ENCODE data around the gene C5orf15.
A peak's percentile ranks its signal among the peaks of the same experiment; 100 is the strongest.
"Not testable (repeated sequence)": the region's sequence is repeated elsewhere in the genome, so short reads cannot be mapped to it uniquely, and the experiment has no call there.

C5orf15 gene

DNA sequence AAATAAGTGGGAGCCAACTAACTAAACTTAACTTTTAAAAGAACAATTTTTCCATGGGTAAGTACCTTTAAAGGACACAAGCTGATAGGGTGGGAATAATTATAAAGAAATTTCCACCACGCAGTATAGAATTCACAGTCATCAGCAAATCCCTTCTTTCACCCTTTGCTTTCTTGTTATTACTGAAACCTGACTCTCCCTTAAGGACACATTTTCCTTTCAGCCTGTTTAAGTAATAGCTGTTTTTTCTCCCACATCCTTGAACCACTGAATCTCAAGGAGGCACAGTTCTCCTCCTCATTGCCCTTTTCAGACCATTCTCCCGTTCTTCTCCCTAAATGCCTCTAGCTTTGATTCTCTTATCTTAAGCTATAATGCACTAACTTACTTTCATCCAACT, 6.3 kb downstream of the C5orf15 start:
- DNase-seq: no peak

DNA sequence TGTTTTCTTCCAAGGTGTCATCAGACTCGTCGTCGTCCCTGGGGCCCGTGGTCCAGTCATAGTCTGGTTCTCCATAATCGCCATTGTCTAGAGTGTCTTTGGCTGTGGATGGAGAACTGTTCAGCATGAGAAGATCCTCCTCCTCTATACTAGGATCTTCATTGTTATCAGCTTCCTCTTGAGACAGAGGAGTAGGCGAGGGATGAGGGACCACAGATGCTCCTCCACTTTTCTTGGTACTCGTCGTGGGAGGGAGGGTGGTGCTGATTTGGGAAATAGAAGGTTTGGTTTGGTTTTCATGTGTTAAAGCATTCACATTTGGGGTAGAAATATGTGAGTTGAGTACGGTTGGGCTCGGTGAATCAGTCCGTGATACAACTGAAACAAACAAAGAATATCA, 8.8 kb downstream of the C5orf15 start:
- no peak for DNase-seq

DNA sequence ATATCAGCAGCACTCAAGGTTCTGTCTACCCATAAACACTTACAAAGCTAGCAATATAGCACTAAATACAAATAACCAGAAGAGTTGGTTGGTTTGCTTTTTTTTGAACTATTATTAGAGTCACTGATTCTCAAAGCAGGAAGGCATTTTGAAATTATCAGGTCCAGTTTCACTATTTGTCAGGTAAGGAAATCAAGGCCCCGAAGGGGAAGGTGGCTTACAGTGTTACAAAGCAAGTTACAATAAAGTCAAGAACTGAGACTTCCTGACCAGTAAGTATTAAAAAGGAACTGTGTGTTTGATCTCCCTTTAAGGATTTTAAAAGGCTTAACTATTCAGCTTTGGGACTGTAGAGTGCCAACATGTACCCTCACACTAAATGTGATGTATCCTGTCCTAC, 10.8 kb downstream of the C5orf15 start:
- no peak for DNase-seq

DNA sequence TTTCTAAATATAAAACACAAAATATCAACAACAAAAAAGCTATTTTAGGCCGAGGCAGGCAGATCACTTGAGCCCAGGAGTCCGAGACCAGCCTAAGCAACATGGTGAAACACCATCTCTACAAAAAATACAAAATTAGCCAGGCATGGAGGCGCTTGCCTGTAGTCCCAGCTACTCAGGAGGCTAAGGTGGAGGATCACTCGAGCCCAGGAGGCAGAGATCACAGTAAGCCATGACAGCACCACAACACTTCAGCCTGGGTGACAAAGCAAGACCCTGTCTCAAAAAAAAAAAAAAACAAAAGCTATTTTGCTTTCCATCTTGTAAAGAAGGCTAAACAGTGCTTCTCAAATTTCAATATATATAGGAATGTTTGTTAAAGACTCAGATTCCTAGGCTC, 11.3 kb downstream of the C5orf15 start:
- DNase-seq: no peak

DNA sequence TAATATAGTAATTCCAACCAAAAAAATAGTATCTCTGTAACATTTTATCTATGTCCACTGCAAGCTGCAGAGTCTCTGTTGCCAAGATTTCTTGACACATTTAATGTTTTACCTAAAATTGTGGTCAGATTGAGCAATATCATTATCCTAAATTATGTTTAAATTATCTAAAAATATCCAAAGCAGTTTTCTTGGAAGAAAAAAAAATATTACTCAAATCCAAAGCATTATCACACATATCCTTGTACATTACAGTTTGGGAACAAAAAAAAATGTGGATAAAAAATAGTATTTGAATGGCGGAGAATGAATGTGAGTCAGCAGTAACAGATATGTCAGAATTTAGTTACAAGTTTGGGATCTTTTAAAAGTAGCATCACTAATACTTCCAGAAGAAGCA, 12.2 kb downstream of the C5orf15 start:
- DNase-seq: not testable (repeated sequence)

DNA sequence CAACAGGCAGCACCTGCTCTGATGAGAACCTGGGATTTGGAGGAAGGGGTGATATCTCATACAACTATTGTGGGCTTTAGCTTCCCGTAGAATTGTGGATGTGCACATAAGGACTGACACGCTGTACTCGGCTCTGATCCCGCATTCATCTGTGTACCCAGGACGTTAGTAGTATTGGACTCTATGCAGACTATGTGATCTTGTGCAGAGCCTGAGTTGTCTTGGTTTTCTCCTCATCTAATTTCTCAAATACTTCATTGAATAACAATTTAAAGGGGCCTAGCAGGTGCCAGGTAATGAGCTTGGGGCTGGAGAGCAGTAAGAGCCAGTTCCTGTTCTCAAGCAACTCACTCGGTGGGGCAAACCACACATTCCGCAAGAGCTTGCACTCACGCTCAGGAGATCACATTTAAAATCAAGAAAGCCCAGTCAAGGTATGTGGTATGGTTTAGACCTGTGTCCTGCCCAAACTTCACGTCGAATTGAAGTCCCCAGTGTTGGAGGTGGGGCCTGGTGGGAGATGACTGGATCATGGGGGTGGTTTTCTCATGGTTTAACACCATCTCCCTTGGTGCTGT, 14.8 kb downstream of the C5orf15 start:
- DNase-seq: no peak

DNA sequence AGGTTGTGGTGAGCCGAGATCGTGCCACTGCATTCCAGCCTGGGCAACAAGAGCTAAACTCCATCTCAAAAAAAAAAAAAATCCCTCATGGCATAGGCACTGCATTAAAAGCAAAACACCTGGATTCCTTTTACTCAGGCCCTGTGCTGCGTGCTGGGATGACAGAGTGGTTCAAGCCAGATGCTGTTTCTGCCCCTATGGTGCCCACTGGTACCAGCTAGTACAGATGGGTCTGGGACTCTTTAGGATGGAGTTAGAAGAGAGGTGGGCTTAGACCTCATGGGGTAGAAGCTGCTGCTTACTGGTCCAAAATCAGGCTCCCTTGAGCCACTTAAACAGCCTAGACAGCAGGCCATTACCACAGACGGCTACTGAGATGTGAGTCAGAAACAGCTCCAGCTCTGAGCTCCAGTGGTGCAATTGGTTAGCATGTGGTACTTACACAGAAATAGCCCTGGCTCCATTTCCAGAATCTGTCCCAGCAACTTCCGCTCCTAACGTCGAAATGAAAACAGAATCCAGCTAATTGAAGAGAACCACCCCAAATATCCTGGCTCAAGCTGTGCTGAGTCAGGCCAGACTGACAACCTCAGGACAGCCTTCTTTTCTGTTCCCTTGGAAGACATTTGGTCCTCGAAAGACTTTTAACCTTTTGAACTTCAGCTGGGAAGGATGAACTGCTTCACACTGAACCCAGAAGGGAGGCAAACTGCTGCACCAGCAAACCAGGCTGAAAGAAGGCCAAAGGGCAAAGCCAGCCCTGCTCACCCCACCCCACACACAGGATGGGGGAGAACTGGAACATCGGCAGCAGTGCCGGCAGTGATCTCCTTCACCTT, 15.5 kb downstream of the C5orf15 start:
- no peak for DNase-seq

DNA sequence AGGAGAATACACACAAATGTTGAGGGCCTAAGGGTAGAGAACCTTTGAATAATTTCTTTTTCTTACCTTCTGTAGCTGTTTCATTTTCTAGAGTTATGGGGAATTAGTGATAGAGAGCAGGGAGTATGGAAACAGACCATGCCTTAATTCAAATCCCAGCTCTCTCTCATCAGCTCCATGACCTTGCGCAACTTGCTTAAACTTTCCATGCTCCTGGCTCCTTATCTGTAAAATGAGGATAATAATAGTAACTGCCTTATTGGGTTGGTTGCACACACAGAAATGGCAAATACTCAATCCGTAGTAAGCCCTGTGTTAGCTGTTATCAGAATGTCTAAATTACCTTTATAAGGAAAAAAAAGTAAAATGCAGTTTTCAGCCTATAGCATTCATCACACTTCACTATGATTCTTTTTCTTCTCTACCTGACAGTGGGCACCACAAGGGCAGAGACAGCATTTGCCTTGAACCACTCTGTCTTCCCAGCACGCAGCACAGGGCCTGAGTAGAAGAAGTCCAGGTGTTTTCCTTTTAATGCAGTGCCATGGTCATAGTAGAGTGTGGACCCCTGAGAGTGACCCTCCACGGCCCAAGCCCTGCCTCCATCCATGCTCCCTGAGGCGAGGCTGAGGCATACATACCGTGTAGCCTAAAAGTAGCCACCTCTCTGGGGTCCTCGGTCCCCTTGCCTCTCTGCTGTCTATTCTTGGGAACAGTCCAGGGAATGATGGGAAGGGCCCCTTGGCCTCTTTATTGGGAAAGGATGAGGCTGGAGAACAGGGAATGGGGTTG, 17.4 kb downstream of the C5orf15 start:
- no peak for DNase-seq

DNA sequence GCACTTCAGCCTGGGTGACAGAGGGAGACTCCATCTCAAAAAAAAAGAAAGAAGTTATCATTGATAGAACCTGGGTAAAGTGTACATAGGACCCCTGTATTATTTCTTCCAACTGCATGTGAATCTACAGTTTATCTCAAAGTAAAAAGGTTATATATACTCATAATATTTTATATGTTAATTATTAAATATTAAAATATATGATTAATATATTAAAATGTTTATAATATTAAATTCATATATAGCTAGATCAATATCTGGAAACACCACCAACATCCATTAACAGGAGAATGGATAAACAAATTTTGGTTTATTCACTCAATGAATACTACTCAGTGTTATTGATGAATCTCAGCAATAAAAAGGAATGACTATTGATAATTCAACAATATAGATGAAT, 19.7 kb downstream of the C5orf15 start:
- DNase-seq: no peak

DNA sequence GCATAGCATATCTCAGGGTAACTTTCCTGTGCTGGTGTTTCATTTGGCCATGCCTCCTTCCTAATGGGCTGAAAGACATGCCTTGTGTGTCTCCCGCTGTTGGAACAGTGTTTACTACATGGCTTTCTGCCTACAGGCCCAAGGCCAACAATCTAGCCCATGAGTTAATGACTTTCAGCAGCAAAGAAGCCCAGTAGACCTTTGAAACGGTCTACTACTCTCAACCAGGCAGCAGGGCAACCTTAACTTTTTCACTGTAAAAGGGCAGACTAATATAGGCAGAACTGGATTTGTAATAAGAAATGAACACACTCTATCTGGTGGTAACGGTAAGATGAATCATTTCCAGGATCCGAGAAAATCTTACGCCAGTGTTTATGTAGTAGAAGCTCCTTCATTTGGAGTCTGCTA, 21.0 kb downstream of the C5orf15 start:
- no peak for DNase-seq

DNA sequence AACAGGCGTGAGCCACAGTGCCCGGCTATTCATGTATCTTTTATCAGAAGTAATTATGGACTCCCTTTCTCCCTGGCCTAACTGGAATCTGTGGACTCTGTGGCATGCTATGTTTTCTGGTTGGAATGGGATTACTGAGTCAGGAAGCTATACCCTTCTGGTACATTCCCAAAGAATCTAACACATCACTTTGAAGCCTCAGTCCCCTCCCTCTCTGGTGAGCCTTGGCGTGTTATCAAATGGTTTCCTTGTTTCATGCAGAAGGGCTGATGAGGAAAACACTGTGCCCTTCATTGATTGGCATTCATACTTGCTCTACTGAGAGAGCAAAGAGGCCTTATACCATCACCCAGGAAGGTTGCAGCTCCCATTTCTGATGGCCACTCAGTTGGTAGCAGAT, 22.9 kb downstream of the C5orf15 start:
- no peak for DNase-seq

DNA sequence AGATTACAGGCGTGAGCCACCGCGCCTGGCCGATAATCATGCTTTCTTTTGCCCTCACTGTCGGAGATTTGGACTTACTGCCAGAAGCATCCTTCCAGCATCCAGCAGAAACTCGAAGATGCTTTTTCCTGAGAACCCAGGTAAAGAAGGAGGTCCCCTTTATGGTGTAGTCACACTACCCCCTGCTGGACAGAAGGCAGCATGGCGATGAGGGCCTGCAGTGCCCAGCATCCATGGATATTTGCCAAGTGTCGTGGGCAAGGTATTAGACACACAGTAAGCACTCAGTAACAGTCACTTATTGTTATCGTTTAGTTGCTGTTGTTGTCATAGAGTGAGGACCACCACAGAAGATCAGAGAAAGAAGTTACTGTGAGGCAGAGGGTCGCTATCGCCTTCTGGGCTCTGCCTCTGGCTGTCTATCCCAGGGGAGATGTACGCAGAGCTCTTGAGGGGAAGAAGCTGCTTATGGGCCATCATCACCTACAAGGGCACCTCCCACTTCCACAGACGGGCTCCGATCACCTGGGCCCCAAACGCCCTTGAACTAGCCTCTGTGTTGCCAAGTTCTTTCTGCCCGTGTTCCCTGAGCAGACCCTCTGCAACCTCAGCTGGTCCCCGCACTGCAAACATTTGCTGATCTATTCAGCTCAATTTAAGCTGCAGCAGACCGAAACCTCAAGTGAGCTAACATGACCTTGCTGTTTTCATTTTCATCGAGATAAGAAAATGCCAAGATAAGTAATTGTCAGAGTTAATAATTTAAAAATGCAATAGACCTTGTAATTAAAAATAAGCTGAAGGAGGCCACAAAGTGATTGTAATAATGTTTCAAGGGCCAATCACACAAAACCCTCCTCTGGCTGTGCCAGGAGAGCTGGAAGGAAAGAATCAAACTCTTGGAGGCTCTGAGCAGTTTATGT, 23.9 kb downstream of the C5orf15 start:
- peak; percentile 31 for DNase-seq

DNA sequence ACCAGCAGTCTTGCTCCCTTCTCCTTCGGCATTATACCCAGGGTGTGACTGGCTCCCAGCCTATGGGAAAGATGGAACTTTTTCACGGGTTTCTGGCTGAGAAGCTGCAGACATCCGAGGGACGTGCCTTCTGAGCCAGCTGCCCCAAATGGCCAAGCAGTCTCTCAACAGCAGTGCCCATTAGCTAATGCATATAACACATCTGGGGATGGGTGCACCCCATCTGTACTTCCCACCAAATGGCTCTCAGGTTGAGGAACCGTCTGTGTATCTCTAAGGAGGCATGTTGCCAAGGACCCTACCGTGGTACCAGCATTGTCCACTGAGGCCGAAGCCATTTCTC, 25.0 kb downstream of the C5orf15 start:
- DNase-seq: no peak

DNA sequence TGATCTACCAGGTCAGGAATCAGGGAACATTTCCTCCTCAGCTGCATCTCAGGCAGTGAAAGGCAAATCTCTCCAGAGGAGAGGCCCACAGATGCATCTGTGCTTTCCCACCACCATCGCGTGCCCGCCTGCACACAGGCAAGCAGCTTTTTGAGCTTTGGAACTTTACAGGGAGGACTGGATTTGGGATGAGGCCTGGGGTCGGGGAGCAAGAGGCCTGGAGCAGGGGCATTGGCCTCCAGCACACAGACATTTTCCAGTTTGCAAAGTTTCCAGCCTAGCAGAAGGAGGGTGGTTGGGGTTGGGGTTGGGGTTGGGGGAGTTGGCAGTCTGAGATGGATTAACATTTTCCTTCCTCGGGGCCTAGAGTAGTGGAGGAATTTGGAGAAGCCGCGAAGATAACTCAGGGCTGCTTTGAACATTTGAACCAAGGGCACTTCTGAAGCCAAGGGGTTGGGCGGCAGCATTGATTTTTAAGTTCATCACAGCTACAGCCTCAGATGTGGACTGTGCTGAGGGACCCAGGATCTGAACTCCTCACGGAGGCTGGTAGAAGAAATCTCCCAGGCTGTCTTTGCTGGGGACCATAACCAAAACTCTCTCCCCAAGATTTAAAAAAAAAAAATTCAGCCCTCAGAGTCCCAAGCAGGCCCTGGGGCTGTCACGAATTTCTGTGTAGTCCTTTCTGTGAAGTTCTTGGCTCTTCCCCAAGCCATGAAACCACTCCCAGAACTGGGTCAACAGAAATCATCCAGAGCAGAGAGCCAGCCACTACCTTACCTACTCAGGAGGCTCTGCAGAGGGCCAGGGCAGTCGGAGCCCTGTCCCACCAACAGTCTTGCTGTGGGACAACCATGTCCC, 25.6 kb downstream of the C5orf15 start:
- DNase-seq: no peak

DNA sequence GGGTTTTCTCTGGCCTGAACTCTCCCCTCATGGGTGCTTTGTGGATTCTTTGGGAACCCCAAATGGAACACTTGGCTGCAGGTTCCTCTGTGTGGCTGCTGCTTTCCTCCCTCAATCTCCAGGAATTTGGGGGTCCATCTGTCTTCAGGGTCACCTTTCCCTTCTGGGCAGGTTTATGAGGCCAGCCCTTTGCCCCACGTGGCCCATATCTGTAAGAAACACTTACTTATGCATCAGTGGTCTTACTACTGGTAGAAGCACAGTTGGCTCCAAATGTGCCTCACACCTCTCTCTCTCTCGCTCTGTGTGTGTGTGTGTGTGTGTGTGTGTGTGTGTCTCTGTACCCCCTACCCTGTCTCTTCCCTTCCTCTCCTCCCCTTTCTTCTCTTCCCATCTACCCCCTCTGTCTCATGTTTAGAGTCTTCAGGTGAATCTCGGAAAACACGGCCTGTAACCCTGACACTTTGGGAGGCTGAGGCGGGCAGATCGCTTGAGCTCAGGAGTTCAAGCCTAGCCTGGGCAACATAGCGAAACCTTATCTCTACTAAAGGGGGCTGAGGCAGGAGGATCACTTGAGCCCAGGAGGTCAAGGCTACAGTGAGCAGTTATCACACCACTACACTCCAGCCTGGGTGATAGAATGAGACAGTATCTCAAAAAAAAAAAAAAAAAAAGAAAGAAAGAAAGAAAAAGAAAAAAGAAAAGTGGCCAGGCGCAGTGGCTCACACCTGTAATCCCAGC, 26.8 kb downstream of the C5orf15 start:
- DNase-seq: no peak

DNA sequence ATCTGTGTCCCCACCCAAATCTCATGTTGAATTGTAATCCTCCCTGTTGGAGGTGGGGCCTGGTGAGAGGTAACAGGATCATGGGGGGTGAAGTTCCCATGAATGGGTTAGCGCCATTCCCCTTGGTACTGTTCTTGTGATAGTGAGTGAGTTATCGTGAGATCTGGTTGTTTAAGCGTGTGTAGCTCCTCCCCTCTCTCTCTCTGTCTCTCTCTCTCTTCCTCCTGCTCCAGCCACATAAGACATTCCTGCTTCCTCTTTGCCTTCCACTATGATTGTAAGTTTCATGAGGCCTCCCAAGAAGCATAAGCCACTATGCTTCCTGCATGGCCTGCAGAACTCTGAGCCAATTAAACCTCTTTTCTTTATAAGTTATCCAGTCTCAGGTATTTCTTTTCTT, 28.8 kb downstream of the C5orf15 start:
- no peak for DNase-seq

DNA sequence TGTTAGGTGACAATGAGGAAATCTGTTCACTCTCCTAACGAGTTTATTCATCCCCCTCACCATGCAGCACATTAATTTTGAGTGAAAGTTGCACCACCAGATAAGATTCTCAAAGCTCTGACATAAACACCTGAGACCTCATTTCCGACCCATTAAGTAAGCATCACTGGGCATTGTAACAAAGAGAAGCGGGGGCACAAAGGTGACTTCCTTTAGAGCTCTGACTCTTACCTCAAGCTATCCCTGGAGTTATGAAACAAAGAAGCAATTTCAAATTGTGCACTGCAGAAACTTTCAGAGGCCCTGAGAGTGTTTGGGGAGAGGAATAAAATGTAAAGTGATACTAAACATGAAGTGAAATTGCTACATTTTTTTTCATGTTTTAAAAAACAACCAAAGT, 29.5 kb downstream of the C5orf15 start:
- no peak for DNase-seq

DNA sequence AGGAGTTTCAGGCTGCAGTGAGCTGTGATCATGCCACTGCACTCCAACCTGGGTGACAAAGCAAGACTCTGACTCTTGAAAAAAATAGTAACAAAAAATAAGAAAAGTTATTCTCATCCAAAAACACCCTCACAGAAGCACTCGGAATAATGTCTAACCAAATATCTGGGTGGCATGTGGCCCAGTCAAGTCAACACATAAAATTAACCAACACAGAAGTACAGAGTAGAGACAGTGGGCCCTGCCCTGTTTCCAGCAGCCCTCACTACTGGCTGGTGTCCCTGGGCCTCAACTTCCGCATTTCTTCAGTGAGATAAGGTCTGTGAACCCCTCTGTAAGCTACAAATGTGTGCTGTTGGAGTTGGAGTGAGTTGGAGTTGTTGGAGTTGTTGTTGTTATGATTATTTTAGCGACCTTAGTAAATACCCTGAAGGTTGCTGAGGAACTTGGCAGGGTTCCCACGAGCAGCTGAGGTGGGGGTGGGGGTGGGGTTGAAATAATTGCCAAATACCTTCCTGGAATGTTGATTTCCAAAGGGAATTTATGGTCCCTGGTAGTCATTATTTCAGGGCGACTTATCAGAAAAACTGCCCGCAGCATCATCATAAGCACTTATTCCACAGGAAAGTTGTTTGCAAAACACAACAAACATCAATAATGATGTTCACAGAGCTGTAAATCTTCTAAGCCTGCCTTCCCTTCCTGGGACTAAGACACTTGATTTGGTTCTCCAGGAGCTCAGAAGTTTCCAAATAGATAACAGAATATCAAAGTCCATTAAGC, 30.2 kb downstream of the C5orf15 start:
- no peak for DNase-seq

DNA sequence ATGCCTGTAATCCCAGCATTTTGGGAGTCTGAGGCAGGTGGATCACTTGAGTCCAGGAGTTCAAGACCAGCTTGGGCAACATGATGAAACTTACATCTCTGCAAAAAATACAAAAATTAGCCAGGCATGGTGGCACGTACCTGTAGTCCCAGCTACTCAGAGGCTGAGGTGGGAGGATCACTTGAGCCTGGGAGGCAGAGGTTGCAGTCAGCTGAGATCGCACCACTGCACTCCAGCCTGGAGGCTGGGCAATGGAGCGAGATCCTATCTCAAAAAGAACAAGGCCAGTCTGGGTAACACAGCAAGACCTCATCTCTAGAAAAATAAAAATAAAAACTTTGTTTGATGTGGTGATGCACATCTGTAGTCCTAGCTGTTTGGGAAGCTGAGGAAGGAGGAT, 30.8 kb downstream of the C5orf15 start:
- not testable (repeated sequence) for DNase-seq

DNA sequence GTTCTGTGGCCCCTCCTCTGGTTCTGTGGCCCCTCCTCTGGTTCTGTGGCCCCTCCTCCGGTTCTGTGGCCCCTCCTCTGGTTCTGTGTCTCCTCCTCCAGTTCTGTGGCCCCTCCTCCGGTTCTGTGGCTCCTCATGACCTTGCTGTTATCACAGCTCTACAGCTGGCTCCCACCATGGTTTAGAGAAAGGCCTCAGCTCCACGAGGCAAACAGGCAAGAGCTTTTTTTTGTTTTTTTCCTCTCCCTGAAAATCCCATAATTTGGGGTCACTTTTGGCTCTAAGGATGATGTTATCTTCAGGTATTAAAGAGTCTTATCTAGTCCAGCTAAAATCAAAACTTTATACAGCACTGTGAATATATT, 31.8 kb downstream of the C5orf15 start:
- no peak for DNase-seq

Data from CD4-positive, alpha-beta T cell treated with Interleukin-6 for 4 hours (primary cell).